Measurements from ENCODE around the gene SSX5.
"Not testable (repeated sequence)": the region's sequence is repeated elsewhere in the genome, so short reads cannot be mapped to it uniquely, and the experiment has no call there.

GRCh38 chrX:48142697-48143096 is 53.9 kb downstream of the SSX5 start:
- TF ChIP-seq MAFK, POLR2A, SMC3 (IDR thresholded peaks at IDR 0.05; ENCODE audit: low read depth, low read length): not testable (repeated sequence)
